Measurements from ENCODE around the gene TMEM97.

DNA sequence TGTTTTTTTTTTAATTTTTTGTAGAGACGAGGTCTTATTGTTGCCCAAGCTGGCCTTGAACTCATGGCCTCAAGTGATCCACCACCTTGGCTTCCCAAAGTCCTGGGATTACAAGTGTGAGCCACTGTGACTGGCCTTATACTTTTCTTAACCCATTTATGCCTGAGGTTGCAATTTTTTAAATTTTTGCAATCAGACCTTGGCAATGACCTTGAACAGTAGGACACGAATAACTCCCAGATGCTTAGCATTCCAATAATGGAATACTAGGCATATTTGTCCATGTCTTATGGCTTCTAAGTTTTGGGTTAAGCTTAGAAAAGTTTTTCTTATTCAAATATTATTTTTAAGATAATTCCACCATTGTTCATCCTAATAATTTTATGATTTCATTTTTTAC lies 28.3 kb upstream of the TMEM97 start:
- no peak for TF ChIP-seq JUNB (IDR thresholded peaks at IDR 0.05; ENCODE audit: unreplicated experiment)
- TF ChIP-seq POLR2AphosphoS5 (IDR thresholded peaks at IDR 0.05; ENCODE audit: low read depth), result no peak
- TF ChIP-seq ZNF331 (CRISPR knock-in tag; IDR thresholded peaks at IDR 0.05; ENCODE audit: low read depth), result no peak
- TF ChIP-seq, protein P1, sequence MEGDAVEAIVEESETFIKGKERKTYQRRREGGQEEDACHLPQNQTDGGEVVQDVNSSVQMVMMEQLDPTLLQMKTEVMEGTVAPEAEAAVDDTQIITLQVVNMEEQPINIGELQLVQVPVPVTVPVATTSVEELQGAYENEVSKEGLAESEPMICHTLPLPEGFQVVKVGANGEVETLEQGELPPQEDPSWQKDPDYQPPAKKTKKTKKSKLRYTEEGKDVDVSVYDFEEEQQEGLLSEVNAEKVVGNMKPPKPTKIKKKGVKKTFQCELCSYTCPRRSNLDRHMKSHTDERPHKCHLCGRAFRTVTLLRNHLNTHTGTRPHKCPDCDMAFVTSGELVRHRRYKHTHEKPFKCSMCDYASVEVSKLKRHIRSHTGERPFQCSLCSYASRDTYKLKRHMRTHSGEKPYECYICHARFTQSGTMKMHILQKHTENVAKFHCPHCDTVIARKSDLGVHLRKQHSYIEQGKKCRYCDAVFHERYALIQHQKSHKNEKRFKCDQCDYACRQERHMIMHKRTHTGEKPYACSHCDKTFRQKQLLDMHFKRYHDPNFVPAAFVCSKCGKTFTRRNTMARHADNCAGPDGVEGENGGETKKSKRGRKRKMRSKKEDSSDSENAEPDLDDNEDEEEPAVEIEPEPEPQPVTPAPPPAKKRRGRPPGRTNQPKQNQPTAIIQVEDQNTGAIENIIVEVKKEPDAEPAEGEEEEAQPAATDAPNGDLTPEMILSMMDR (conservative IDR thresholded peaks at IDR 0.05; ENCODE audit: low read depth in 2 of 2), result no peak

All from GM23338 (cell line).